Epithelial cell of proximal tubule (primary cell): ENCODE results near the gene ZNF679. TPM values are rescaled to one million over a fixed set of nuclear protein-coding genes. Genes with fewer than 3 reads are reported as not detected.
A peak's percentile ranks its signal among the peaks of the same experiment; 100 is the strongest.
"Not testable (repeated sequence)": the region's sequence is repeated elsewhere in the genome, so short reads cannot be mapped to it uniquely, and the experiment has no call there.

Source experiments
- DNase-seq: peaks from one replicate; pipeline ENCODE4 v3.0.0-alpha.2; 2011; ENCODE audit warnings: low read depth
- H3K4me3 ChIP-seq: 2 replicates; pipeline ENCODE4 v1.5.1; 2011; ENCODE audit warnings: low read depth, mild to moderate bottlenecking, low read length
- CTCF ChIP-seq: conservative IDR thresholded peaks from 2 replicates; pipeline ENCODE4 v1.5.1; 2012; ENCODE audit warnings: low read depth, mild to moderate bottlenecking, low read length
- total RNA-seq: library from RNA; depleted of rRNA; stranded (reverse); fragments of >200 nt; gene quantifications from 2 replicates; pipeline ENCODE4 v1.2.3, GENCODE V29; 2015

The ZNF679 gene
- total RNA-seq, 1 donor from 2014 or later = not detected

GRCh38 chr7:64277630-64278029 is 49.4 kb downstream of the ZNF679 start:
- DNase-seq = no peak
- TF ChIP-seq CTCF = no peak
- no peak overlapping the region for H3K4me3 ChIP-seq

- no peak for DNase-seq
- no peak overlapping the region for H3K4me3 ChIP-seq
- TF ChIP-seq CTCF = no peak
Observed at GRCh38 chr7:64294701-64295420, 66.6 kb downstream of the ZNF679 start.

GRCh38 chr7:64297418-64297817 is 69.1 kb downstream of the ZNF679 start:
- H3K4me3 ChIP-seq, DNase-seq: not testable (repeated sequence)

GRCh38 chr7:64300641-64301405 is 72.5 kb downstream of the ZNF679 start:
- no peak for TF ChIP-seq CTCF
- DNase-seq = no peak
- H3K4me3 ChIP-seq = no peak overlapping the region

GRCh38 chr7:64307254-64308015 is 79.2 kb downstream of the ZNF679 start:
- TF ChIP-seq CTCF = no peak
- H3K4me3 ChIP-seq = peak overlapping the region; percentile 82
- DNase-seq = peak; percentile 63

GRCh38 chr7:64308016-64308270 is 79.7 kb downstream of the ZNF679 start:
- no peak for TF ChIP-seq CTCF
- H3K4me3 ChIP-seq = peak overlapping the region; percentile 82
- no peak for DNase-seq

- H3K4me3 ChIP-seq = no peak overlapping the region
- no peak for DNase-seq
- TF ChIP-seq CTCF = no peak
Observed at GRCh38 chr7:64310426-64310825, 82.2 kb downstream of the ZNF679 start.
